Measurements from ENCODE around the gene INTS15.
"Not testable (repeated sequence)": the region's sequence is repeated elsewhere in the genome, so short reads cannot be mapped to it uniquely, and the experiment has no call there.

The INTS15 gene

GRCh38 chr7:6619961-6620360, 30.1 kb downstream of the INTS15 start:
- DNase-seq: no peak

- peak; percentile 16 for DNase-seq
Observed at GRCh38 chr7:6621195-6622133, 31.6 kb downstream of the INTS15 start.

- no peak for DNase-seq
Observed at GRCh38 chr7:6622134-6622710, 32.4 kb downstream of the INTS15 start.

GRCh38 chr7:6623589-6624245, 33.9 kb downstream of the INTS15 start:
- DNase-seq: peak; percentile 46

- DNase-seq: no peak
Observed at GRCh38 chr7:6624246-6624611, 34.4 kb downstream of the INTS15 start.

- DNase-seq: no peak
Observed at GRCh38 chr7:6628045-6628444, 38.2 kb downstream of the INTS15 start.

GRCh38 chr7:6630007-6630849, 40.4 kb downstream of the INTS15 start:
- no peak for DNase-seq

GRCh38 chr7:6631605-6632004, 41.8 kb downstream of the INTS15 start:
- DNase-seq: no peak

- DNase-seq: no peak
Observed at GRCh38 chr7:6634021-6634420, 44.2 kb downstream of the INTS15 start.

- not testable (repeated sequence) for DNase-seq
Observed at GRCh38 chr7:6634971-6635370, 45.1 kb downstream of the INTS15 start.

- DNase-seq: peak; percentile 68
Observed at GRCh38 chr7:6636741-6637543, 47.1 kb downstream of the INTS15 start, which contains the start of gene ZNF316. TSS of gene ZNF316 (plus strand) at chr7:6637318. CDS start at chr7:6642410, 5,092 bp downstream.

GRCh38 chr7:6637544-6638229, 47.9 kb downstream of the INTS15 start:
- DNase-seq: peak; percentile 68

- DNase-seq: no peak
Observed at GRCh38 chr7:6639032-6639431, 49.2 kb downstream of the INTS15 start.

- DNase-seq: no peak
Observed at GRCh38 chr7:6639627-6640026, 49.8 kb downstream of the INTS15 start.

- DNase-seq: no peak
Observed at GRCh38 chr7:6640246-6640721, 50.5 kb downstream of the INTS15 start.

GRCh38 chr7:6641305-6642035, 51.6 kb downstream of the INTS15 start:
- DNase-seq: no peak

- DNase-seq: no peak
Observed at GRCh38 chr7:6642239-6642839, 52.5 kb downstream of the INTS15 start.

GRCh38 chr7:6642861-6643640, 53.2 kb downstream of the INTS15 start:
- DNase-seq: no peak

All from CD4-positive, alpha-beta T cell treated with Interleukin-10 for 1 hour (primary cell).